ENCODE data around the gene ARF1.

- TF ChIP-seq CTCF (conservative IDR thresholded peaks at IDR 0.05; ENCODE audit: low read length) (no peak), EZH2phosphoT487 (IDR thresholded peaks at IDR 0.05; ENCODE audit: borderline replicate concordance, low read depth, low read length) (no peak)
Observed at GRCh38 chr1:228118040-228118439, 35.5 kb downstream of the ARF1 start.

Measured in OCI-LY7 (cell line).